HG02973 (cell line): ENCODE measurements around the gene TMEM120B.
"Not testable (repeated sequence)": the region's sequence is repeated elsewhere in the genome, so short reads cannot be mapped to it uniquely, and the experiment has no call there.

Experiments
- ATAC-seq: cut with Tn5 transposase; IDR thresholded peaks from one replicate; pipeline ENCODE4 v1.9.1; 2021; ENCODE audit warnings: moderate library complexity; ENCODE audit not compliant: unreplicated experiment

TMEM120B gene

GRCh38 chr12:121741743-121742142 lies 29.2 kb downstream of the TMEM120B start:
- no peak for ATAC-seq

- ATAC-seq = not testable (repeated sequence)
These were observed 33.0 kb downstream of the TMEM120B start for GRCh38 chr12:121745545-121745944.

GRCh38 chr12:121748218-121748570 lies 35.6 kb downstream of the TMEM120B start:
- ATAC-seq = no peak

- ATAC-seq = no peak
These were observed 36.2 kb downstream of the TMEM120B start for GRCh38 chr12:121748571-121749265.

- no peak for ATAC-seq
These were observed 36.7 kb downstream of the TMEM120B start for GRCh38 chr12:121749267-121749666.

GRCh38 chr12:121750507-121750955 lies 38.0 kb downstream of the TMEM120B start:
- ATAC-seq = no peak

GRCh38 chr12:121751034-121751433 lies 38.5 kb downstream of the TMEM120B start:
- ATAC-seq = no peak

- ATAC-seq = no peak
These were observed 39.3 kb downstream of the TMEM120B start for GRCh38 chr12:121751749-121752351.

GRCh38 chr12:121753844-121754264 lies 41.3 kb downstream of the TMEM120B start:
- ATAC-seq = no peak

- no peak for ATAC-seq
These were observed 42.3 kb downstream of the TMEM120B start for GRCh38 chr12:121754836-121755235.

GRCh38 chr12:121755591-121755990 lies 43.0 kb downstream of the TMEM120B start:
- no peak for ATAC-seq

GRCh38 chr12:121758536-121758935 lies 46.0 kb downstream of the TMEM120B start:
- ATAC-seq = not testable (repeated sequence)

- ATAC-seq = no peak
These were observed 49.7 kb downstream of the TMEM120B start for GRCh38 chr12:121762269-121762668.

- no peak for ATAC-seq
These were observed 52.3 kb downstream of the TMEM120B start for GRCh38 chr12:121764808-121765207.

GRCh38 chr12:121765573-121765972 lies 53.0 kb downstream of the TMEM120B start:
- no peak for ATAC-seq

GRCh38 chr12:121766290-121767039 lies 53.9 kb downstream of the TMEM120B start:
- no peak for ATAC-seq

- ATAC-seq = no peak
These were observed 55.0 kb downstream of the TMEM120B start for GRCh38 chr12:121767525-121768016.

- ATAC-seq = no peak
These were observed 56.8 kb downstream of the TMEM120B start for GRCh38 chr12:121769297-121769830.

- no peak for ATAC-seq
These were observed 57.3 kb downstream of the TMEM120B start for GRCh38 chr12:121769831-121770301.

- ATAC-seq = no peak
These were observed 57.8 kb downstream of the TMEM120B start for GRCh38 chr12:121770388-121770787.
